Measurements from ENCODE around the gene CHCHD6. TPM values are rescaled to one million over a fixed set of nuclear protein-coding genes. Genes with fewer than 3 reads are reported as not detected.

CHCHD6 gene
- polyA plus RNA-seq, 1 donor from 2014 or later: 102 TPM

- Histone ChIP-seq H3F3A (ENCODE audit: insufficient read depth, low read length, poor library complexity, severe bottlenecking) (no peaks in the 10 kb centered on the region), H4K20me1 (ENCODE audit: insufficient read depth) (no peaks in the 10 kb centered on the region), H2AFZ (ENCODE audit: low read depth, low read length) (no peak overlapping the region), H3K9ac (ENCODE audit: low read length) (no peak overlapping the region), H3K79me2 (replicated peaks; ENCODE audit: insufficient read depth, low read length) (no peaks in the 10 kb centered on the region), H3K36me3 (ENCODE audit: insufficient read depth, low read length) (peaks cover 5% of the 10 kb centered on the region), H3K4me3 (ENCODE audit: low read length) (no peak overlapping the region), H3K27me3 (ENCODE audit: insufficient read depth, low read depth, low read length) (no peaks in the 10 kb centered on the region), H3K4me2 (ENCODE audit: low read length) (no peak overlapping the region), H3K27ac (ENCODE audit: low read length) (no peak overlapping the region), H3K9me2 (ENCODE audit: insufficient read depth, low read length) (no peaks in the 10 kb centered on the region), H3K9me3 (ENCODE audit: low read length) (peaks cover 4% of the 10 kb centered on the region)
- TF ChIP-seq RAD21 (conservative IDR thresholded peaks at IDR 0.05): no peak
- TF ChIP-seq EP300 (conservative IDR thresholded peaks at IDR 0.05; ENCODE audit: poor library complexity, severe bottlenecking): no peak
- no peak for TF ChIP-seq SMC3 (conservative IDR thresholded peaks at IDR 0.05; ENCODE audit: poor library complexity)
These were observed 26.3 kb downstream of the CHCHD6 start for GRCh38 chr3:126730376-126730775.

GRCh38 chr3:126731044-126731443 is 27.0 kb downstream of the CHCHD6 start:
- Histone ChIP-seq H3K4me3 (ENCODE audit: low read length) (no peak overlapping the region), H3K79me2 (replicated peaks; ENCODE audit: insufficient read depth, low read length) (no peaks in the 10 kb centered on the region), H3K9me3 (ENCODE audit: low read length) (peaks cover 4% of the 10 kb centered on the region), H3K9ac (ENCODE audit: low read length) (no peak overlapping the region), H3K4me2 (ENCODE audit: low read length) (no peak overlapping the region), H3K27me3 (ENCODE audit: insufficient read depth, low read depth, low read length) (no peaks in the 10 kb centered on the region), H3K36me3 (ENCODE audit: insufficient read depth, low read length) (peaks cover 5% of the 10 kb centered on the region), H2AFZ (ENCODE audit: low read depth, low read length) (no peak overlapping the region), H3K27ac (ENCODE audit: low read length) (no peak overlapping the region), H3K9me2 (ENCODE audit: insufficient read depth, low read length) (no peaks in the 10 kb centered on the region), H3F3A (ENCODE audit: insufficient read depth, low read length, poor library complexity, severe bottlenecking) (no peaks in the 10 kb centered on the region), H4K20me1 (ENCODE audit: insufficient read depth) (no peaks in the 10 kb centered on the region)
- TF ChIP-seq POLR2AphosphoS5 (IDR thresholded peaks at IDR 0.05) (no peak), EZH2 (IDR thresholded peaks at IDR 0.05; ENCODE audit: borderline replicate concordance, insufficient read depth, low read length, poor library complexity, severe bottlenecking) (no peak), MXI1 (conservative IDR thresholded peaks at IDR 0.05; ENCODE audit: poor library complexity, severe bottlenecking) (no peak), RAD21 (conservative IDR thresholded peaks at IDR 0.05) (no peak), EP300 (conservative IDR thresholded peaks at IDR 0.05; ENCODE audit: poor library complexity, severe bottlenecking) (no peak), SMC3 (conservative IDR thresholded peaks at IDR 0.05; ENCODE audit: poor library complexity) (no peak), TAF1 (IDR thresholded peaks at IDR 0.05; ENCODE audit: low read depth) (no peak)
- TF ChIP-seq, protein P1, sequence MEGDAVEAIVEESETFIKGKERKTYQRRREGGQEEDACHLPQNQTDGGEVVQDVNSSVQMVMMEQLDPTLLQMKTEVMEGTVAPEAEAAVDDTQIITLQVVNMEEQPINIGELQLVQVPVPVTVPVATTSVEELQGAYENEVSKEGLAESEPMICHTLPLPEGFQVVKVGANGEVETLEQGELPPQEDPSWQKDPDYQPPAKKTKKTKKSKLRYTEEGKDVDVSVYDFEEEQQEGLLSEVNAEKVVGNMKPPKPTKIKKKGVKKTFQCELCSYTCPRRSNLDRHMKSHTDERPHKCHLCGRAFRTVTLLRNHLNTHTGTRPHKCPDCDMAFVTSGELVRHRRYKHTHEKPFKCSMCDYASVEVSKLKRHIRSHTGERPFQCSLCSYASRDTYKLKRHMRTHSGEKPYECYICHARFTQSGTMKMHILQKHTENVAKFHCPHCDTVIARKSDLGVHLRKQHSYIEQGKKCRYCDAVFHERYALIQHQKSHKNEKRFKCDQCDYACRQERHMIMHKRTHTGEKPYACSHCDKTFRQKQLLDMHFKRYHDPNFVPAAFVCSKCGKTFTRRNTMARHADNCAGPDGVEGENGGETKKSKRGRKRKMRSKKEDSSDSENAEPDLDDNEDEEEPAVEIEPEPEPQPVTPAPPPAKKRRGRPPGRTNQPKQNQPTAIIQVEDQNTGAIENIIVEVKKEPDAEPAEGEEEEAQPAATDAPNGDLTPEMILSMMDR (IDR thresholded peaks at IDR 0.05; ENCODE audit: poor library complexity, severe bottlenecking): no peak
- TF ChIP-seq, protein P2, sequence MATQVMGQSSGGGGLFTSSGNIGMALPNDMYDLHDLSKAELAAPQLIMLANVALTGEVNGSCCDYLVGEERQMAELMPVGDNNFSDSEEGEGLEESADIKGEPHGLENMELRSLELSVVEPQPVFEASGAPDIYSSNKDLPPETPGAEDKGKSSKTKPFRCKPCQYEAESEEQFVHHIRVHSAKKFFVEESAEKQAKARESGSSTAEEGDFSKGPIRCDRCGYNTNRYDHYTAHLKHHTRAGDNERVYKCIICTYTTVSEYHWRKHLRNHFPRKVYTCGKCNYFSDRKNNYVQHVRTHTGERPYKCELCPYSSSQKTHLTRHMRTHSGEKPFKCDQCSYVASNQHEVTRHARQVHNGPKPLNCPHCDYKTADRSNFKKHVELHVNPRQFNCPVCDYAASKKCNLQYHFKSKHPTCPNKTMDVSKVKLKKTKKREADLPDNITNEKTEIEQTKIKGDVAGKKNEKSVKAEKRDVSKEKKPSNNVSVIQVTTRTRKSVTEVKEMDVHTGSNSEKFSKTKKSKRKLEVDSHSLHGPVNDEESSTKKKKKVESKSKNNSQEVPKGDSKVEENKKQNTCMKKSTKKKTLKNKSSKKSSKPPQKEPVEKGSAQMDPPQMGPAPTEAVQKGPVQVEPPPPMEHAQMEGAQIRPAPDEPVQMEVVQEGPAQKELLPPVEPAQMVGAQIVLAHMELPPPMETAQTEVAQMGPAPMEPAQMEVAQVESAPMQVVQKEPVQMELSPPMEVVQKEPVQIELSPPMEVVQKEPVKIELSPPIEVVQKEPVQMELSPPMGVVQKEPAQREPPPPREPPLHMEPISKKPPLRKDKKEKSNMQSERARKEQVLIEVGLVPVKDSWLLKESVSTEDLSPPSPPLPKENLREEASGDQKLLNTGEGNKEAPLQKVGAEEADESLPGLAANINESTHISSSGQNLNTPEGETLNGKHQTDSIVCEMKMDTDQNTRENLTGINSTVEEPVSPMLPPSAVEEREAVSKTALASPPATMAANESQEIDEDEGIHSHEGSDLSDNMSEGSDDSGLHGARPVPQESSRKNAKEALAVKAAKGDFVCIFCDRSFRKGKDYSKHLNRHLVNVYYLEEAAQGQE (IDR thresholded peaks at IDR 0.05; ENCODE audit: borderline replicate concordance): no peak

Data from neural cell (in vitro differentiated cells).